ENCODE data around the gene SNRPD3.
"Not testable (repeated sequence)": the region's sequence is repeated elsewhere in the genome, so short reads cannot be mapped to it uniquely, and the experiment has no call there.

SNRPD3 gene

DNA sequence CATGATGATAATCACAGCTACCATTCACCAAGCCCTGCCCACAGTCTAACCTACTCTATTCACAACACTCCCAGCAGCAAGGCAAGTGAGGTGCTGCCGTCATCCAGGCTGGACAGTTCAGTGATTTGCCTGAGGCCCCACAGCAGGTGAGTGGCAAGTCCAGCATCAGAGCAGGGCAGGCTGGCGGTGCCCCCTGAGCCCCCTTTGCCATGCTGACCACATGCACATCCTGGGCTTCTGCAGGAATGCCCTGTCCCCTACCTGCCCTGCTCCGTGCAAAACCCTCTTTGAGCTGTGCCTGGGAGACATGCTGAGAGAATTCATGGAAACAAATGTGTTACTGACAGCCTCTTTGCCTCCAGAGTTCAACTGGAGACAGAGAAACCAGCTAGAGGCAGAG lies 54.1 kb downstream of the SNRPD3 start:
- DNase-seq (ENCODE audit: low read depth, low spot score): not testable (repeated sequence)

DNA sequence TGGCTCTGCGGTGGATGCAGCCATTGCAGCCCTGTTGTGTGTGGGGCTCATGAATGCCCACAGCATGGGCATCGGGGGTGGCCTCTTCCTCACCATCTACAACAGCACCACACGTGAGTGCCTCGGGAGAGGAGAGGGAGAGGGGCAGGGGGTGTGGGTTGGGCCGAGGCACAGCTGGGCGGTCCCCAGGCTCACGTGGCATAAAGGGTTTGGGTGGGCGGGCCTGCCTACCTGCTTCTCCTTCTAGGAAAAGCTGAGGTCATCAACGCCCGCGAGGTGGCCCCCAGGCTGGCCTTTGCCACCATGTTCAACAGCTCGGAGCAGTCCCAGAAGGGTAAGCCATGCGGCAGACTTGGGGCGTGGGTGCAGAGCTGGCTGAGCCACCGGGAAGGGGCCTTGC lies 59.0 kb downstream of the SNRPD3 start:
- DNase-seq (ENCODE audit: low read depth, low spot score): not testable (repeated sequence)

DNA sequence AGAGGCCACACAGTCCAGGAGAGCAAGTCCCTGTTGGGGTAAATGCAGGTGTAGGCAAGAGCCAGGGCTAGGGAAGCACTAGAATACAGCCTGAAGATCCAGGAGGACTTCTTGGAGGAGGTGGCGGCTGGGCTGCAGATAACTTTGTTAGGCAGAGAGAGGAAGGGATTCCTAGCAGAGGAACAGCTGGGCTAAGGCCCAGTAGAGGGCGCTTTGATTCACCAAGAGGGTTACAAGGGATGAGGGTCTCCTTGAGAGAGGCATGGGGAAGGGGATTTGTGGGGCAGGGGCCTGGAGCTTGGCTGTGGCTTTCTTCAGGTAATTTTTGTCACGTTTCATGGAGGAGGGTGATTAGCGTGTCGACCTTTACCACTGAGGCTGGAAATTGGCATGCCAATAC lies 65.4 kb downstream of the SNRPD3 start:
- DNase-seq (ENCODE audit: low read depth, low spot score): not testable (repeated sequence)

DNA sequence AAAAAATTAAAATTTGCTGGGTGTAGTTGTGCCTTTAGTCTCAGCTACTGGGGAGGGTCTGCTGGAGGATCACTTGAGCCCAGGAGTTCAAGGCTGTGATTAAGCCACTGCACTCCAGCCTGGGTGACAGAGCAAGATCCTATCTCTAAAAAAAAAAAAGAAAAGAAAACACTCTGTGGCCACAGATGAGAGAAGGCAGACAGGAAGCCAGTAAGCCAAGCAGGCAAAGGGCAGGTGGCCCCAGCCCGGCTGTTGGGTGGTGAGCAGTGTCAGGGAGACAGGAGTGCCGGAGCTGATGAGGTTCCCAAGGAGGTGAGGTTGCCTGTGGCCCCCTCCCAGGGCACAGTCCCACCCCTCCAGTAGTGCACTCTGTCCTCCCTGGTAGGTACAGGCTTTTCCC lies 66.8 kb downstream of the SNRPD3 start:
- DNase-seq (ENCODE audit: low read depth, low spot score): not testable (repeated sequence)

All from iPS DF 19.7 (cell line).